Sigmoid colon (tissue), 7 donors: ENCODE results near the gene IRF5. TPM values are rescaled to one million over a fixed set of nuclear protein-coding genes. Genes with fewer than 3 reads are reported as not detected.
A peak's percentile ranks its signal among the peaks of the same experiment; 100 is the strongest.

Source experiments
- DNase-seq: peaks from one replicate; pipeline ENCODE4 v3.0.0-alpha.2; 2019
- H3K27ac ChIP-seq, 4 donors: fragments of 200-600 bp; sonication (generic); one replicate each; pipeline ENCODE4 v1.5.1; 2016 to 2019; ENCODE audit warnings: mild to moderate bottlenecking in 1 of 4
- H3K27me3 ChIP-seq, 3 donors: fragments of 200-600 bp; sonication (generic); one replicate each; pipeline ENCODE4 v1.5.1; 2019; ENCODE audit warnings: mild to moderate bottlenecking in 1 of 3
- H3K36me3 ChIP-seq, 4 donors: fragments of 200-600 bp; sonication (generic); one replicate each; pipeline ENCODE4 v1.5.1; 2016 to 2019
- H3K4me1 ChIP-seq, 4 donors: fragments of 200-600 bp; sonication (generic); one replicate each; pipeline ENCODE4 v1.5.1; 2017 to 2019
- H3K4me3 ChIP-seq, 4 donors: fragments of 200-600 bp; sonication (generic); one replicate each; pipeline ENCODE4 v1.5.1; 2017 to 2019; ENCODE audit warnings: mild to moderate bottlenecking in 2 of 4, moderate library complexity in 1 of 4
- H3K9me3 ChIP-seq, 4 donors: fragments of 200-600 bp in 3 of 4; sonication (generic) in 3 of 4; one replicate each; pipeline versions ENCODE4 v1.5.1 to v1.6.1; 2013 to 2019
- EP300 ChIP-seq, 4 donors: sonication (generic); formaldehyde crosslinking; IDR thresholded peaks; one replicate each; pipeline ENCODE4 v1.6.1; 2017; ENCODE audit warnings: antibody characterized with exemption in 4 of 4
- POLR2A ChIP-seq, 2 donors: fragments of 450-650 bp; IDR thresholded peaks; one replicate each; pipeline ENCODE4 v1.6.1; 2016; ENCODE audit warnings: antibody characterized with exemption in 2 of 2, mild to moderate bottlenecking in 2 of 2, moderate library complexity in 2 of 2
- POLR2AphosphoS5 ChIP-seq, 4 donors: sonication (generic); formaldehyde crosslinking; IDR thresholded peaks; one replicate each; pipeline ENCODE4 v1.6.1; 2017; ENCODE audit warnings: antibody characterized with exemption in 4 of 4
- WGBS, 2 donors: extraction: QIAGEN DNeasy Blood & Tissue Kit; methylation state at CpG; one replicate each; pipeline ENCODE4 v1.1.7; 2013; 5-methylcytosine and 5-hydroxymethylcytosine counted together
- intact Hi-C: fragments of 100-400 bp; cut with DNase I; formaldehyde crosslinking; loops from one replicate; pipeline ENCODE4 v1.15.1; 2023
- polyA plus RNA-seq, 3 donors: library from polyadenylated mRNA; stranded (reverse); fragments of 200-250 nt; gene quantifications; one replicate each; pipeline ENCODE4 v1.2.3, GENCODE V29; 2013
- total RNA-seq, 4 donors: library from RNA; depleted of rRNA; stranded (reverse); fragments of >200 nt; gene quantifications; one replicate each; pipeline ENCODE4 v1.1.0, GENCODE V29; 2016
- TF ChIP-seq, protein P1 (sequence below), 4 experiments: fragments of 450-650 bp in 3 of 4; fragments of 200-600 bp in 1 of 4; IDR thresholded peaks; one replicate each; pipeline ENCODE4 v1.5.1; 2016 to 2019; ENCODE audit warnings: antibody characterized with exemption in 4 of 4, mild to moderate bottlenecking in 3 of 4, moderate library complexity in 2 of 4
- donor health status: healthy with polysubstance abuse.
- donor health status: Bipolar disorder and iron deficiency.
- donor health status: healthy.

The IRF5 gene
- total and polyA plus RNA-seq, 7 donors = 4.6 to 15.3 (median 6.6) TPM

DNA sequence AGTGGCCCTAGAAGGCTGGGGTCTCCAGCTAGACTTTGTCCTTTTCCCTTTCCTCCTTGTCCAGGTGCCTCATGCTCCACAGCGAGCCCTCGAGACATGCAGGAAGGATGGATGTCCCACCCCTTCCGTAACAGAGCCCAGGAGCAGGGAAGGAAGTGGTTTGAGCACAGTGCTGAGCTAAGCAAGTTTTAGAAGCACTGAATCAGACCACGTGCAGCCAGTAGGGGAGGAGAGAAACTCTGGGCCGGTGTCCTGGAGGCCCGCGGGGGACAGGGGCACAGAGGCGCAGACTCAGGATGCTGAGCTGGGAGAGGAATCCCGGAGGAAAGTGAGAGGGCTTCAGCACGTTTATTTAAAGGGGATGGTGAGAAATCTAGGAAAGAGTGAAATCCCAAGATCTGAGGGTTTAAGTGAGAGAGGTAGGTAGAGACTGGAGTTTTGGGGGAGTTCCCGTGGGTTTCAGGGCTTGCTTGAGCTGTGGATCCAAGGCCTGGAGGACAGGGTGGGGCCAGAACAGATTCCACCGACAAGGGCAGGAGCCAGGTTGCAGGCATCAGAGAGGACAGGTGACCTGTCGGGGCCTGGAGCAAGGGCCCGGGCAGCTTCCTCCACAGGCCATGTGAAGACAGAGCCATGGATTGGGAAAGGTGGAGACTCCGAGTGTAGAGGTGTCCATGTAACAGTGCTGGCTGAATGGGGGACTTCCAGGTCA is 4.4 kb upstream of the IRF5 start:
- no peak for TF ChIP-seq POLR2A (IDR thresholded peaks at IDR 0.05)
- TF ChIP-seq EP300 (IDR thresholded peaks at IDR 0.05) = no peak
- TF ChIP-seq POLR2AphosphoS5 (IDR thresholded peaks at IDR 0.05) = peak in 1 of 4 donors; percentile 29
- TF ChIP-seq, protein P1, sequence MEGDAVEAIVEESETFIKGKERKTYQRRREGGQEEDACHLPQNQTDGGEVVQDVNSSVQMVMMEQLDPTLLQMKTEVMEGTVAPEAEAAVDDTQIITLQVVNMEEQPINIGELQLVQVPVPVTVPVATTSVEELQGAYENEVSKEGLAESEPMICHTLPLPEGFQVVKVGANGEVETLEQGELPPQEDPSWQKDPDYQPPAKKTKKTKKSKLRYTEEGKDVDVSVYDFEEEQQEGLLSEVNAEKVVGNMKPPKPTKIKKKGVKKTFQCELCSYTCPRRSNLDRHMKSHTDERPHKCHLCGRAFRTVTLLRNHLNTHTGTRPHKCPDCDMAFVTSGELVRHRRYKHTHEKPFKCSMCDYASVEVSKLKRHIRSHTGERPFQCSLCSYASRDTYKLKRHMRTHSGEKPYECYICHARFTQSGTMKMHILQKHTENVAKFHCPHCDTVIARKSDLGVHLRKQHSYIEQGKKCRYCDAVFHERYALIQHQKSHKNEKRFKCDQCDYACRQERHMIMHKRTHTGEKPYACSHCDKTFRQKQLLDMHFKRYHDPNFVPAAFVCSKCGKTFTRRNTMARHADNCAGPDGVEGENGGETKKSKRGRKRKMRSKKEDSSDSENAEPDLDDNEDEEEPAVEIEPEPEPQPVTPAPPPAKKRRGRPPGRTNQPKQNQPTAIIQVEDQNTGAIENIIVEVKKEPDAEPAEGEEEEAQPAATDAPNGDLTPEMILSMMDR (IDR thresholded peaks at IDR 0.05) = no peak
- peak; percentile 75 for DNase-seq
- Histone ChIP-seq H3K4me3 (no peak overlapping the region), H3K4me1 (peaks cover 0 to 11% (median 10%) of the 10 kb centered on the region in 4 donors), H3K27ac (peak overlapping the region in 1 of 4 donors; percentile 10), H3K36me3 (no peaks in the 10 kb centered on the region), H3K27me3 (peaks cover 11 to 55% (median 17%) of the 10 kb centered on the region in 3 donors), H3K9me3 (no peaks in the 10 kb centered on the region)
- intact Hi-C loops = no loop called here
- 49 to 77% methylated on average over 15 of the region's 15 CpGs for WGBS, 2 donors

DNA sequence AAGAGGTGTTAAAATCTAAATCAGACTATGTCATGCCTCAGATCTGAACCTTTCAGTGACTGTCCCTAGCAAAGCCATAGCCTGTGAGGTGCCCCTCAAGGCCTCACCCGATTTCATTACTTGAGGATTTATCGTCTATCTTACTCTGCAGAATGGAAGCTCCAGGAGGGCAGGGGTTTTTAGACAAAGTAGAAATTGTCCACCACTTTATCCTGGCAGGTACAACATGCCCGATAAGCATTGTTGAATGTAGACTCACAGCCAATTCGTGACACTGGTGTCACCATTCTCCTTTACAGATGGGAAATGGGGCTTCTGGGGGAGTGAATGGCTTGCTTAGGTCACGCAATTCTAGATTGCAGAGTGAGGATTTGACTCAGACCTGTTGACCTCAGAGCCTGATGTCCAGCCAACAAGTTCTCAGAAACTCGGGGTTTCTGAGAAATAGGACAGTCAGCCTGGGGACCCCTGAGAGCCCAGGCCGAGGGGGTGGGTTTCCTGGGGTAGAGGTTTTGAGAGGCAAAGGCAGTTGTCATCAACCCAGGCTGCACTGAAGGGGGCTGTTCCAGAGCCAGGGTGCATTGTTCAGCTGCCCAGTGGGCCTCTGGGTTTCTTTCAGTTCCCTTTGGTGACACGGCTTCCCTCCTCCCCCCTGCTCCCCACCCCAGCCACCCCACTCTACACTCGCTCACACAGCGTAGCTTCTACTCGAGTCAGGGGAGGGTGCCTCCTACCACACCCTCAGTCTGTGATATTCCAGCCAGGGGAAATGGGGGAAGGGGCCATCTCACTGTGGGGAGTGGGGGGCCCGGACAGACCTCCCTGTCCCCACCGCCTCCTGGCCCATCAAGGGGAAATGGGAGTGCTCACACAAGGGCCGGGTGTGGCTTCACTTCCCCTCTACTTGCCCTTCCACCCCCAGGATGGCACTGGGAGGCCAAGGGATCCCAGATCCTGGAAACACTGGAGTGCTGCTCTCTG is 3.1 kb upstream of the IRF5 start:
- WGBS, 2 donors = 70 to 83% methylated on average over 14 of the region's 14 CpGs
- intact Hi-C loops = no loop called here
- no peaks in the 10 kb centered on the region for H3K36me3 ChIP-seq
- H3K27me3 ChIP-seq = peaks cover 14 to 68% (median 27%) of the 10 kb centered on the region in 3 donors
- H3K27ac ChIP-seq = peak overlapping the region in 1 of 4 donors; percentile 21
- H3K9me3 ChIP-seq = no peaks in the 10 kb centered on the region
- peak; percentile 67 for DNase-seq
- TF ChIP-seq, protein P1 (IDR thresholded peaks at IDR 0.05) = no peak
- no peak for TF ChIP-seq POLR2A (IDR thresholded peaks at IDR 0.05)
- no peak for TF ChIP-seq POLR2AphosphoS5 (IDR thresholded peaks at IDR 0.05)
- TF ChIP-seq EP300 (IDR thresholded peaks at IDR 0.05) = no peak
- no peak overlapping the region for H3K4me3 ChIP-seq
- H3K4me1 ChIP-seq = peaks cover 0 to 19% (median 18%) of the 10 kb centered on the region in 4 donors

DNA sequence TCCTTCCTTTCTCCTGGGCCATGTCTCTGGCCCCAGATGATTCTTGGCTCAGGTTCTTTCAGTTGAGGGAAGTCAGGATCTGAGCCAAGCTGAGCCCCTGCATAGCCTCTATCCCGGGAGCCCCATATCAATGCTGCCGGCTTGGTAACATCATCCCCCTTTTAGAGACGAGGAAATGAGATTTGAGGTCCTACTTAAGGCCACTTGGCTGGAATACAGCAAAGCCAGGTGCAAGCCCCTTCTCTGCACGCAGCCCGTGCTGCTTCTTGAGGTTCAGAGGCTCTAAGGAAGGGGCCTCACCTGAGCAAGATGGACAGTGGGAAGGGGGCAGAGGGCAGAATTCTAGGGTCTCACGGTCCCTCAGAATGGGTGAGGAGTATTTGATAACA is 2.4 kb upstream of the IRF5 start:
- Histone ChIP-seq H3K27me3 (peaks cover 14 to 72% (median 31%) of the 10 kb centered on the region in 3 donors), H3K36me3 (no peaks in the 10 kb centered on the region), H3K9me3 (no peaks in the 10 kb centered on the region), H3K4me3 (no peak overlapping the region), H3K27ac (peak overlapping the region in 1 of 4 donors; percentile 21), H3K4me1 (peaks cover 0 to 19% (median 18%) of the 10 kb centered on the region in 4 donors)
- TF ChIP-seq, protein P1 (IDR thresholded peaks at IDR 0.05) = no peak
- TF ChIP-seq POLR2AphosphoS5 (IDR thresholded peaks at IDR 0.05) = no peak
- no peak for TF ChIP-seq POLR2A (IDR thresholded peaks at IDR 0.05)
- no peak for TF ChIP-seq EP300 (IDR thresholded peaks at IDR 0.05)
- no peak for DNase-seq
- intact Hi-C loops = no loop called here
- 70 to 75% methylated on average over 6 of the region's 6 CpGs for WGBS, 2 donors

DNA sequence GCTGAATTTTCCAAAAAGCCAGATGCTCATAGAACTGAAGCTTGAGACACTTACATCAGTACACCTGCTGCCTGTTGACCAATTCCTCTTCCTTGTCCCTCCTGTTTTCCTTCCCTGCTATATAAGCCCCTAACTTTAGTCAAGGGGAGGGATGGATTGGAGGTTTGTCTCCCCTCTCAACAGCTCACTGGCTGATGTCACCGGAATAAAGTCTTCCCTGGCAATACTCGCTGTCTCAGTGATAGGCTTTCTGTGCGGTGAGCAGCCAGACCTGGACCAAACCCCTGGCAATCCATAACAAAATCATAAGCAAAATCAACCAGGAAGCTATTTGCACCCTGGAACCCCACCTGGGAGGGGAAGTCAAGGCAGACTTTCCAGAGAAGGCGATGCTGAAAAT is 929 bp upstream of the IRF5 start:
- Histone ChIP-seq H3K4me3 (no peak overlapping the region), H3K27ac (no peak overlapping the region), H3K36me3 (no peaks in the 10 kb centered on the region), H3K27me3 (peaks cover 14 to 76% (median 31%) of the 10 kb centered on the region in 3 donors), H3K4me1 (peaks cover 0 to 19% (median 18%) of the 10 kb centered on the region in 4 donors), H3K9me3 (no peaks in the 10 kb centered on the region)
- intact Hi-C loops = no loop called here
- peak; percentile 5 for DNase-seq
- WGBS, 2 donors = 88 to 90% methylated on average over 4 of the region's 4 CpGs
- TF ChIP-seq POLR2A (IDR thresholded peaks at IDR 0.05) = no peak
- no peak for TF ChIP-seq EP300 (IDR thresholded peaks at IDR 0.05)
- TF ChIP-seq, protein P1 (IDR thresholded peaks at IDR 0.05) = no peak
- TF ChIP-seq POLR2AphosphoS5 (IDR thresholded peaks at IDR 0.05) = no peak
